IPS-18c (cell line): ENCODE data around the gene CCR7.

ENCODE experiments used
- H3K4me3 ChIP-seq: 2 replicates; pipeline ENCODE4 v1.7.0; 2013; ENCODE audit warnings: low read depth, mild to moderate bottlenecking, low read length, moderate library complexity; ENCODE audit not compliant: insufficient read depth
- H3K9me3 ChIP-seq: one replicate; pipeline ENCODE4 v1.6.1; 2013; ENCODE audit warnings: mild to moderate bottlenecking, low read length, moderate library complexity; ENCODE audit not compliant: control insufficient read depth, insufficient read depth

Gene CCR7

DNA sequence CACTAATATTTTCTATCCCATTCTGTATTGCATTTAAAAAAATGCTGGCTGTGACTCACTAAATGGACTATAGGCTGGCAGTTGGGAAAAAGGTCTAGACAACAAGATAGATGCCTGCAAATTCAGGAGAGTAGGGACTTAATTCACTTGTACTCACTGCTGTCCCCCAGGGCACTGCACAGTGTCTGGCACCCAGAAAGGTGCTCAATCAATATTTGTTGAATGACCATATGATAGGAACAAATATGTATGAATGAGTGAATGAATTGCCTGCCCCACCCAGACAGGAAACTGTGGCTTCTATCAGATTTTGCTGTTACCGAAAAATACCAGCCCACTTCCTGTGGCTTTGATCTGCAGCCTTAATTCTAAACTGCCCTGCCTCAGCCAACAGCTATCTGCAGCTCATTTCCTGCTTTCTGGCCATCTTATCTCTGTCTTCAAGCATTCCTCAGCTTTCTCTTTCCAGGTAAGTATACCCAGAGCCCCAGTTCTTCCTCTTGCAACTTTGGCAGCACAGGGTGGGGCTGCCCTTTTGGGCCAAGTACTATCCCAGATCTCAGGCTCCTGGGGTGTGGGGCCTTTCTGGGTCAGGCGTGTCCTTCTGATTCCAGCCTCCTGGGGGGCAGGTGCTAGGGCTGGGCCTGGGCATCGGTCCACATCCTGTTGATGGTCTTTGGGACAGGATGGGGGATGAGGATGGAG, 48.5 kb downstream of the CCR7 start:
- no peaks in the 10 kb centered on the region for H3K9me3 ChIP-seq
- no peak overlapping the region for H3K4me3 ChIP-seq

GRCh38 chr17:40515491-40516041, 49.7 kb downstream of the CCR7 start:
- Histone ChIP-seq H3K4me3 (no peak overlapping the region), H3K9me3 (no peaks in the 10 kb centered on the region)

GRCh38 chr17:40515011-40515410, 50.3 kb downstream of the CCR7 start:
- H3K4me3 ChIP-seq: no peak overlapping the region
- no peaks in the 10 kb centered on the region for H3K9me3 ChIP-seq

DNA sequence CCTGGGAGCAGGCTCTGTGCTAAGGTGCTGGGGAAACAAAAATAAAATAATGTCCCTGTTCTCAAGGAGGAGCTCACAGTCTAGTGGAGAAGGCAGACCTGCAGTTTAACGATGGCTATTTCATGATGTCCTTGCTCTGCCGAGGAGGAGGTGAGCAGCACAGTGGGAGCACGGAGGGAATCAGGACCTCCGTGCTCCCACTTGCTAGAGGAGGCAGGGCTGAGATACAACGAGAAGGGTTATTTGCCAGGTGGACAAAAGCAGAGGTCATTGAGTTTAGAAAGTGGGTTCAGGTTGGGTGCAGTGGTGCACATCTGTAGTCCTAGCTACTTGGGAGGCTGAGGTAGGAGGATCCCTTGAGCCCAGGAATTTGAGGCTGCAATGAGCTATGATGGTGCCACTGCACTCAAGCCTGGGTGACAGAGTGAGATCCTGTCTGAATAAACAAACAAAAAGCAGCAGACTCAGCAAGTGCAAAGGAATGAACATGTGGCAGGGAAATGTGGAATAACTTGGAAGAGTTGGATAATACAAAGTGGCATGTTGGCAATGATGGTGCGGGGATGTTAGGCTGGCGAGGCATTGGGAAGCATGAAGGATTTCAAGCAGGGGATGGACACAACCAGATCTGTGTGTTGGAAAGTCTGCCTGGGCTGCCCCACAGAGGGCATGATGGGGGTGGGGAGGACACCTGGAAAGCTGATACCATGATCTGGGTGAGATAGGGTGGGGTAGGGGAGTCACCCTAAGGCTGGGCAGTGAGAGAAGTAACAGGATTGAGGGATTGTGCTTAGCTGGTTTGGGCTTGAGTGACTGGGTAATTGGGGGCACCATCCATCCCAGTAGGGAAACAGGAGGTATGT, 51.0 kb downstream of the CCR7 start:
- H3K9me3 ChIP-seq: no peaks in the 10 kb centered on the region
- H3K4me3 ChIP-seq: no peak overlapping the region

DNA sequence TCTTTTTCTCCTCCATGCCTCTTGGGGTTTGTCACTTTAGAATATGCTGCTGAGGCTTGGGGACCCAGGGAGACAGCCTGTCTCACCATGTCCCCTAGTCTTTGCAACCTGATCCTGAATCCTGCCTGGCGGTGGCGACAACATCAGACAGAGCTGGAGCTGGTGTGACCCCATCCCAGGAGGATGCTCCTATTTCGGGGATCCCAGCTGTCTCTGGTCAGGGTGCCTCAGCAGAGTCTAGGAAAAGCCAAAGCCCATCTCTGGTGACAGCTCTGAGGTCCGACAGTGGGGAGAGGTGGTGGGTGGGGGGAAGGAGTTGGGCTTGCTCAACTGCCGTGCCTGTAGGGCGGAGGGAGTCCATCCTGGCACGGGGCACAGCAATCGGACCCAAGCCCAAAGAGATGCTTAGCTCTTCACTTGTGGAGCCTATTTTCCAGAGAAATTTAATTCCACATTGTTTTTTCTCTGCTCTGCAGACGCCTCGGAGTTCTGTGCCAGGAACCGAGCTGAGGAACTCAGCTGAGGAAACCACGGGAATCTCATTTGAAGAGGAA, 53.5 kb downstream of the CCR7 start:
- Histone ChIP-seq H3K4me3 (no peak overlapping the region), H3K9me3 (no peaks in the 10 kb centered on the region)

DNA sequence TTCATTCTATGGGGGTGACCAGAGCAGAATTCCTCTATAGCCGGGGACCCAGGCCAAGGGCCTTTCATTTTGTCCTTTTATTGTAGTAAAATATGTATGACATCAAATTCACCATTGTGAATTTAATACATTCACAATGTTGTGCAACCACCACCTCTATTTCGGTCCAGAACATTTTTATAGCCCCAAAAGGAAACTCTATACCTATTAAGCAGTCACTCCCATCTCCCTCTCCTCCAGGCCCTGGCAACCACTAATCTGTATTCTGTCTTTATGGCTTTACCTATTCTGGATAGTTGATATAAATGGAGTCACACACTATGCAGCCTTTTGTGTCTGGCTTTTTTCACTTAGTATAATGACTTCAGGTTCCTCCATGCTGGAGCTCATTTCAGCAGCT, 54.1 kb downstream of the CCR7 start:
- H3K9me3 ChIP-seq: no peaks in the 10 kb centered on the region
- H3K4me3 ChIP-seq: no peak overlapping the region

DNA sequence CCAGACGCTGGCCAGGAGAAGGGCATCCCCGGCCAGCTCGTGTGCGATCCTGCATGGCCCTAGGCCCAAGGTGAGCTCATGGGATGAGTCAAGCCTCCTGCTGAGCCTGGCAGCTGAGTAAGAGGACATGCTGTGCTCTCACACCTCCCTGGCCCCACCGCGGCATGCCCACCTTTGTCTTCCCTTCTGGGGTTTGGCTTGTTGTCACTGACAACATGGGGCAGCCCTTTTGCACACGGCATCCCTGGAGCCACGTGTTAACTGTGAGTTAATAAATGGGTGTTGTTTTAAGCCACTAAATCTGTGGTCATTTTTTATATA, 55.0 kb downstream of the CCR7 start:
- H3K4me3 ChIP-seq: no peak overlapping the region

GRCh38 chr17:40509626-40510327, 55.5 kb downstream of the CCR7 start:
- Histone ChIP-seq H3K9me3 (no peaks in the 10 kb centered on the region), H3K4me3 (no peak overlapping the region)

More for the DNA sequence above, 55.0 kb downstream of the CCR7 start:
- H3K9me3 ChIP-seq: no peaks in the 10 kb centered on the region

DNA sequence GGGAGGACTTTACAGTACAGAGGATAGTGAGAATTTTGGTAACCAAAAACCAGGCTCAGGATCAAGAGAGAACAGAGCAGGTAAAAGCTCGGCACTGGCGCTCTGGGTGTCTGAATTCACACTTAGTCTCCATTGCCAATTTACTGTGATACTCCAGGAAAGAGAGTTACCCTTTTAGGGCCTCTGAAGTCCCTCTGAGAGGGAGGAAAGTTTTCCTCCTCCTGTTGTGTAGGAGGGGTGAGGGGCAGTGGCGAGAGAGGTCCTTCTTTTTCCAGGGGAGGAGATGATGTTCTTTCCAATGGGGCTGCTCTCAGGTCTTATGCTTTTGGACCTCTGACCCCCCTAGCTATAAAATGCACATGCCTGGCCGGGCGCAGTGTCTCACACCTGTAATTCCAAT, 58.5 kb downstream of the CCR7 start:
- H3K9me3 ChIP-seq: no peaks in the 10 kb centered on the region
- H3K4me3 ChIP-seq: no peak overlapping the region
